ENCODE measurements around the gene CPVL.

The CPVL gene

GRCh38 chr7:28976022-28976421, 170.3 kb downstream of the CPVL start:
- H3K4me3 ChIP-seq (ENCODE audit: low read length) = no peak overlapping the region
- no peak for TF ChIP-seq CTCF (conservative IDR thresholded peaks at IDR 0.05; ENCODE audit: low read length)

GRCh38 chr7:28973591-28973990, 172.7 kb downstream of the CPVL start:
- no peak for DNase-seq (ENCODE audit: low read depth)
- no peak overlapping the region for H3K4me3 ChIP-seq (ENCODE audit: low read length)
- no peak for TF ChIP-seq CTCF (conservative IDR thresholded peaks at IDR 0.05; ENCODE audit: low read length)

More at GRCh38 chr7:28976022-28976421, 170.3 kb downstream of the CPVL start:
- DNase-seq (ENCODE audit: low read depth) = peak; percentile 53

- H3K4me3 ChIP-seq (ENCODE audit: low read length) = no peak overlapping the region
- no peak for DNase-seq (ENCODE audit: low read depth)
- TF ChIP-seq CTCF (conservative IDR thresholded peaks at IDR 0.05; ENCODE audit: low read length) = no peak
Measured at GRCh38 chr7:28964056-28964455, 182.3 kb downstream of the CPVL start.

- no peak for TF ChIP-seq CTCF (conservative IDR thresholded peaks at IDR 0.05; ENCODE audit: low read length)
- no peak for DNase-seq (ENCODE audit: low read depth)
- no peak overlapping the region for H3K4me3 ChIP-seq (ENCODE audit: low read length)
Measured at GRCh38 chr7:28961972-28962371, 184.4 kb downstream of the CPVL start.

GRCh38 chr7:28960071-28960840, 186.1 kb downstream of the CPVL start:
- DNase-seq (ENCODE audit: low read depth) = no peak
- TF ChIP-seq CTCF (conservative IDR thresholded peaks at IDR 0.05; ENCODE audit: low read length) = no peak
- no peak overlapping the region for H3K4me3 ChIP-seq (ENCODE audit: low read length)

- DNase-seq (ENCODE audit: low read depth) = no peak
- no peak overlapping the region; the same call in 1 of the 2 replicates for H3K4me3 ChIP-seq (ENCODE audit: low read length)
- TF ChIP-seq CTCF (conservative IDR thresholded peaks at IDR 0.05; ENCODE audit: low read length) = no peak
Measured at GRCh38 chr7:28958980-28959347, 187.4 kb downstream of the CPVL start.

GRCh38 chr7:28958235-28958979, 187.9 kb downstream of the CPVL start, which contains the start of gene TRIL:
TRIL (minus strand) TSS chr7:28958330; CDS start chr7:28958046, 284 bp downstream.
- DNase-seq (ENCODE audit: low read depth) = peak; percentile 55
- TF ChIP-seq CTCF (conservative IDR thresholded peaks at IDR 0.05; ENCODE audit: low read length) = no peak
- peak within 1 kb of the TSS; percentile 44 for H3K4me3 ChIP-seq (ENCODE audit: low read length)
